HCT116 (cell line): ENCODE results near the gene CNPY1. TPM values are rescaled to one million over a fixed set of nuclear protein-coding genes. Genes with fewer than 3 reads are reported as not detected.

Source experiments
- ATAC-seq: fragments of 200-7000 bp; cut with Tn5 transposase; 2 replicates; pipeline ENCODE4 v1.9.1; 2020; ENCODE audit warnings: mild to moderate bottlenecking, moderate library complexity
- BruUV-seq: library from RNA; stranded (reverse); fragments of 400-500 nt; replicated peaks from 2 replicates; lab custom pipeline; 2021; lab: Mats Ljungman, UMichigan
- CTCF ChIA-PET: fragments of 300-600 bp; sonication (Branson Sonifier 250); formaldehyde crosslinking; loops from one replicate; lab custom pipeline; 2021; ENCODE audit warnings: antibody characterized with exemption; lab: Charles Lee
- POLR2A ChIA-PET: fragments of 300-600, 350-600 bp; sonication (Branson Sonifier 250); formaldehyde crosslinking; loops from one replicate; lab custom pipeline; 2021; ENCODE audit warnings: antibody characterized with exemption; lab: Charles Lee
- RAD21 ChIA-PET, 2 experiments: fragments of 300-600 bp; sonication (Branson Sonifier 250); formaldehyde crosslinking; loops; one replicate each; lab custom pipeline; 2023; ENCODE audit warnings: low total read pairs in 2 of 2; ENCODE audit not compliant: uncharacterized antibody in 2 of 2, unreplicated experiment in 2 of 2, low non-redundant PET in 1 of 2; lab: Charles Lee
- DNase-seq: peaks from one replicate; pipeline ENCODE4 v3.0.0-alpha.2; 2010; ENCODE audit warnings: low read depth, low spot score
- H2AFZ ChIP-seq: fragments of 200-600 bp; shearing (Covaris generic), sonication (generic); 2 replicates; pipeline ENCODE4 v1.6.1; 2017; ENCODE audit warnings: low read depth, mixed run types, mixed read lengths, antibody characterized with exemption, low read length; ENCODE audit not compliant: poor library complexity, severe bottlenecking
- H3K27ac ChIP-seq: 2 replicates; pipeline ENCODE4 v1.5.1; 2012; ENCODE audit warnings: low read depth, low read length
- H3K27me3 ChIP-seq: fragments of 200-600 bp; sonication (generic); 2 replicates; pipeline ENCODE4 v1.6.1; 2016; ENCODE audit warnings: mixed run types, low read length, mixed read lengths; ENCODE audit not compliant: insufficient read depth
- H3K36me3 ChIP-seq, 2 experiments: fragments of 200-500 bp in 1 of 2; fragments of 200-600 bp in 1 of 2; sonication (Bioruptor generic) in 1 of 2; sonication (generic) in 1 of 2; 2 replicates each; pipeline versions ENCODE4 v1.5.1 to v1.6.1; 2014 to 2016; ENCODE audit warnings: low read length in 2 of 2, inconsistent platforms in 1 of 2, mixed read lengths in 1 of 2, mixed run types in 1 of 2; ENCODE audit not compliant: insufficient read depth in 2 of 2, control insufficient read depth in 1 of 2
- H3K4me1 ChIP-seq, 2 experiments: fragments of 200-600 bp in 1 of 2; sonication (generic) in 1 of 2; 2 replicates each; pipeline versions ENCODE4 v1.5.1 to v1.6.1; 2012 to 2017; ENCODE audit warnings: low read length in 2 of 2, inconsistent platforms in 1 of 2, mild to moderate bottlenecking in 1 of 2, mixed read lengths in 1 of 2, mixed run types in 1 of 2, moderate library complexity in 1 of 2; ENCODE audit not compliant: insufficient read depth in 2 of 2, control insufficient read depth in 1 of 2
- H3K4me2 ChIP-seq: fragments of 200-600 bp; sonication (generic); 2 replicates; pipeline ENCODE4 v1.6.1; 2017; ENCODE audit warnings: mixed run types, low read length, mixed read lengths
- H3K4me3 ChIP-seq, 2 experiments: fragments of 200-600 bp in 1 of 2; sonication (generic) in 1 of 2; replicated peaks in 1 of 2; 2 replicates each; pipeline ENCODE4 v1.5.1; 2011 to 2016; ENCODE audit warnings: low read length in 2 of 2, control low read depth in 1 of 2, low read depth in 1 of 2, mild to moderate bottlenecking in 1 of 2, mixed read lengths in 1 of 2, mixed run types in 1 of 2
- H3K79me2 ChIP-seq: fragments of 200-600 bp; sonication (generic); 2 replicates; pipeline ENCODE4 v1.6.1; 2017; ENCODE audit warnings: mild to moderate bottlenecking, mixed run types, low read length, moderate library complexity, mixed read lengths; ENCODE audit not compliant: insufficient read depth
- H3K9ac ChIP-seq: fragments of 200-600 bp; sonication (generic); 2 replicates; pipeline ENCODE4 v1.6.1; 2016; ENCODE audit warnings: low read length, mixed read lengths
- H3K9me2 ChIP-seq: fragments of 200-600 bp; sonication (generic), shearing (Covaris generic); 2 replicates; pipeline ENCODE4 v1.6.1; 2017; ENCODE audit warnings: mixed run types, mild to moderate bottlenecking, moderate library complexity; ENCODE audit not compliant: insufficient read depth
- H3K9me3 ChIP-seq, 2 experiments: fragments of 200-500 bp in 1 of 2; fragments of 200-600 bp in 1 of 2; sonication (Bioruptor generic) in 1 of 2; sonication (generic) in 1 of 2; 2 replicates each; pipeline ENCODE4 v1.6.1; 2014 to 2017; ENCODE audit warnings: low read length in 2 of 2, mixed read lengths in 2 of 2, inconsistent platforms in 1 of 2, low read depth in 1 of 2, mild to moderate bottlenecking in 1 of 2, mixed run types in 1 of 2, moderate library complexity in 1 of 2; ENCODE audit not compliant: control insufficient read depth in 1 of 2, insufficient read depth in 1 of 2
- H4K20me1 ChIP-seq: fragments of 200-600 bp; sonication (generic), shearing (Covaris generic); 2 replicates; pipeline ENCODE4 v1.6.1; 2017; ENCODE audit warnings: mixed run types, mild to moderate bottlenecking, moderate library complexity; ENCODE audit not compliant: insufficient read depth
- CBX3 ChIP-seq: IDR thresholded peaks from 2 replicates; pipeline ENCODE4 v1.6.1; 2012; ENCODE audit warnings: low read depth
- CEBPB ChIP-seq: IDR thresholded peaks from 2 replicates; pipeline ENCODE4 v1.6.1; 2012; ENCODE audit warnings: low read depth
- CTCF ChIP-seq, 3 experiments: fragments of 200-600 bp in 1 of 3; sonication (generic) in 1 of 3; IDR thresholded peaks in 2 of 3; conservative IDR thresholded peaks in 1 of 3; 2 replicates each; pipeline ENCODE4 v1.5.1; 2012 to 2017; ENCODE audit warnings: low read depth in 2 of 3, low read length in 2 of 3, antibody characterized with exemption in 1 of 3, borderline replicate concordance in 1 of 3, control low read depth in 1 of 3, mild to moderate bottlenecking in 1 of 3, mixed read lengths in 1 of 3, mixed run types in 1 of 3, moderate library complexity in 1 of 3; ENCODE audit not compliant: insufficient read depth in 1 of 3
- EZH2 ChIP-seq: fragments of 200-600 bp; sonication (generic); IDR thresholded peaks from 2 replicates; pipeline ENCODE4 v1.6.1; 2017; ENCODE audit warnings: antibody characterized with exemption, mixed run types
- EZH2phosphoT487 ChIP-seq: fragments of 200-600 bp; IDR thresholded peaks from 2 replicates; pipeline ENCODE4 v1.6.1; 2018; ENCODE audit warnings: antibody characterized with exemption, borderline replicate concordance
- POLR2A ChIP-seq: IDR thresholded peaks from 2 replicates; pipeline ENCODE4 v1.7.0; 2011; ENCODE audit warnings: borderline replicate concordance; ENCODE audit not compliant: insufficient read depth, insufficient read length; ENCODE audit errors: extremely low read depth
- RAD21 ChIP-seq: IDR thresholded peaks from 2 replicates; pipeline ENCODE4 v1.6.1; 2012; ENCODE audit warnings: low read depth, mild to moderate bottlenecking
- REST ChIP-seq: IDR thresholded peaks from 2 replicates; pipeline ENCODE4 v1.6.1; 2012; ENCODE audit warnings: low read depth
- SIN3A ChIP-seq: IDR thresholded peaks from 2 replicates; pipeline ENCODE4 v1.6.1; 2012; ENCODE audit warnings: low read depth
- SRF ChIP-seq: IDR thresholded peaks from 2 replicates; pipeline ENCODE4 v1.6.1; 2012; ENCODE audit warnings: low read depth
- YY1 ChIP-seq: IDR thresholded peaks from 2 replicates; pipeline ENCODE4 v1.6.1; 2011; ENCODE audit warnings: low read length, low read depth, moderate library complexity, mild to moderate bottlenecking; ENCODE audit not compliant: insufficient replicate concordance; ENCODE audit errors: extremely low read depth
- ZBTB33 ChIP-seq: IDR thresholded peaks from 2 replicates; pipeline ENCODE4 v1.6.1; 2011; ENCODE audit warnings: mild to moderate bottlenecking, low read length, moderate library complexity; ENCODE audit not compliant: insufficient replicate concordance; ENCODE audit errors: extremely low read depth
- ZFX ChIP-seq: fragments of 450-650 bp; IDR thresholded peaks from 2 replicates; pipeline ENCODE4 v1.6.1; 2017
- intact Hi-C: fragments of 100-400 bp; cut with micrococcal nuclease; formaldehyde crosslinking; loops from 2 replicates; pipeline ENCODE4 v1.10.0; 2022
- total RNA-seq: library from RNA; stranded (reverse); gene quantifications from one replicate; pipeline ENCODE4 v1.2.1, GENCODE V29; 2021; ENCODE audit not compliant: unreplicated experiment

Gene CNPY1
- total RNA-seq, 1 experiment from 2014 or later: not detected

- POLR2A ChIA-PET: no interaction called here
- no peak for TF ChIP-seq SRF
- TF ChIP-seq YY1: no peak
- no peak for TF ChIP-seq EZH2phosphoT487
- no peak for TF ChIP-seq ZBTB33
- TF ChIP-seq EZH2: no peak
- TF ChIP-seq SIN3A: no peak
- no peak for TF ChIP-seq RAD21
- TF ChIP-seq CEBPB: no peak
- no peak for TF ChIP-seq REST
- no peak for TF ChIP-seq CTCF (IDR thresholded peaks at IDR 0.05 in 2 of 3, conservative IDR thresholded peaks at IDR 0.05 in 1 of 3; ENCODE audit: borderline replicate concordance in 1 of 3, insufficient read depth in 1 of 3, low read depth in 2 of 3, low read length in 2 of 3)
- TF ChIP-seq POLR2A: no peak
- TF ChIP-seq ZFX: no peak
- TF ChIP-seq CBX3: no peak
- Histone ChIP-seq H3K4me3 (peak within 1 kb of the TSS; percentile 53 to 66), H3K4me1 (peaks cover 0 to 12% of the 10 kb centered on the region in 2 experiments; a peak in 3 of 4 replicates), H2AFZ (peak within 1 kb of the TSS; percentile 100), H3K9me2 (no peaks in the 10 kb centered on the region), H3K27ac (peak within 1 kb of the TSS; percentile 40; the same call in 1 of the 2 replicates), H3K36me3 (no peaks in the 10 kb centered on the region), H3K4me2 (peak within 1 kb of the TSS; percentile 92), H4K20me1 (no peaks in the 10 kb centered on the region), H3K79me2 (no peaks in the 10 kb centered on the region), H3K9me3 (no peaks in the 10 kb centered on the region), H3K27me3 (no peaks in the 10 kb centered on the region), H3K9ac (peak within 1 kb of the TSS; percentile 63)
- DNase-seq: no peak
- BruUV-seq: no TSS peak
- CTCF ChIA-PET: no interaction called here
- RAD21 ChIA-PET: no interaction called here
- intact Hi-C loops: no loop called here
- ATAC-seq: no peak
Measured at GRCh38 chr7:155458111-155458877, 88.1 kb downstream of the CNPY1 start, which contains the start of gene EN2. Gene EN2 (plus strand): TSS chr7:155458129. CDS start chr7:155458378, 249 bp downstream.
